Peyer's patch (tissue), 4 donors: Measurements from ENCODE around the gene RPTOR.

ENCODE experiments used
- POLR2A ChIP-seq, 2 donors: fragments of 450-650 bp; IDR thresholded peaks; one replicate each; pipeline ENCODE4 v1.5.1; 2017; ENCODE audit warnings: antibody characterized with exemption in 2 of 2, mild to moderate bottlenecking in 2 of 2, moderate library complexity in 2 of 2
- TF ChIP-seq, protein P1 (sequence below), 6 experiments: fragments of 450-650 bp in 4 of 6; fragments of 200-600 bp in 2 of 6; sonication (generic) in 1 of 6; IDR thresholded peaks; one replicate each; pipeline ENCODE4 v1.5.1; 2017 to 2019; ENCODE audit warnings: antibody characterized with exemption in 6 of 6, mild to moderate bottlenecking in 3 of 6, moderate library complexity in 1 of 6

- TF ChIP-seq, protein P1, sequence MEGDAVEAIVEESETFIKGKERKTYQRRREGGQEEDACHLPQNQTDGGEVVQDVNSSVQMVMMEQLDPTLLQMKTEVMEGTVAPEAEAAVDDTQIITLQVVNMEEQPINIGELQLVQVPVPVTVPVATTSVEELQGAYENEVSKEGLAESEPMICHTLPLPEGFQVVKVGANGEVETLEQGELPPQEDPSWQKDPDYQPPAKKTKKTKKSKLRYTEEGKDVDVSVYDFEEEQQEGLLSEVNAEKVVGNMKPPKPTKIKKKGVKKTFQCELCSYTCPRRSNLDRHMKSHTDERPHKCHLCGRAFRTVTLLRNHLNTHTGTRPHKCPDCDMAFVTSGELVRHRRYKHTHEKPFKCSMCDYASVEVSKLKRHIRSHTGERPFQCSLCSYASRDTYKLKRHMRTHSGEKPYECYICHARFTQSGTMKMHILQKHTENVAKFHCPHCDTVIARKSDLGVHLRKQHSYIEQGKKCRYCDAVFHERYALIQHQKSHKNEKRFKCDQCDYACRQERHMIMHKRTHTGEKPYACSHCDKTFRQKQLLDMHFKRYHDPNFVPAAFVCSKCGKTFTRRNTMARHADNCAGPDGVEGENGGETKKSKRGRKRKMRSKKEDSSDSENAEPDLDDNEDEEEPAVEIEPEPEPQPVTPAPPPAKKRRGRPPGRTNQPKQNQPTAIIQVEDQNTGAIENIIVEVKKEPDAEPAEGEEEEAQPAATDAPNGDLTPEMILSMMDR (IDR thresholded peaks at IDR 0.05), result no peak
- TF ChIP-seq POLR2A (IDR thresholded peaks at IDR 0.05), result no peak
Measured at GRCh38 chr17:80942423-80943345, 398.0 kb downstream of the RPTOR start.
